ENCODE results near the gene ME3. TPM values are rescaled to one million over a fixed set of nuclear protein-coding genes. Genes with fewer than 3 reads are reported as not detected.

The ME3 gene
- polyA plus RNA-seq, 1 donor from 2014 or later: not detected

DNA sequence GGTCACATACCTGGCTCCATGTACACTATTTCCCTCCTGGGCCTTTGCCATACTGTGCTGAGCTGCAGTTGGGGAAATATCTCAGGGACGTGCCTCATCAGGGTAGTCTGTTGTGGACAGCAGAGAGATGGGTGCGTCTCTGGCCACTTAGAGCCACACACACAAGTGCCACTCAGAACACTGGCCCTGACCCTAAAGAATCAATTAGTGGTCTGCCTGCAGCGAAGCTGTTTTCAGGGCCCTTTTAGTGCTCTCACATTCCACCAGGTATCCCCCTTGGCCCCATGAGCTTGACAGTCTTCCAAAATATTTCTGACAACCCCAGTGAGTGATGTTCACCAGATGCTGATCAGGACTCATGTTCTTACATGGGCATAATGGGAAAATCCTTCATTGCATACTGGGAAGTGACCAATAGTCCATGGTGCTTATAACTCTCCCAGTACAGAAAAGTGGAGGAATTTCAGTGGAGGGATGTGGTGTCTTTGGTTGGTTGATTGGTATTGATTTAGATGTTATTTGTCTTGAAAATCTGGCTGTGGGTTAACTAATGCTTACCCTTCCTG lies 66.1 kb downstream of the ME3 start:
- Mint-ChIP-seq H3K9me3 (no peaks in the 10 kb centered on the region), H3K27me3 (no peaks in the 10 kb centered on the region), H3K4me3 (no peak overlapping the region), H3K36me3 (peaks cover 2% of the 10 kb centered on the region), H3K4me1 (no peaks in the 10 kb centered on the region), H3K27ac (no peak overlapping the region)

- no peak overlapping the region for H3K27ac Mint-ChIP-seq
- H3K9me3 Mint-ChIP-seq: peaks cover 0 to 5% (median 0%) of the 10 kb centered on the region in 3 donors
- no peak overlapping the region for H3K4me3 Mint-ChIP-seq
- peaks cover 4% of the 10 kb centered on the region for H3K27me3 Mint-ChIP-seq
- peaks cover 0 to 3% (median 0%) of the 10 kb centered on the region in 3 donors for H3K4me1 Mint-ChIP-seq
- H3K36me3 Mint-ChIP-seq: no peaks in the 10 kb centered on the region
These were observed 75.4 kb downstream of the ME3 start for GRCh38 chr11:86596861-86597586.

- Mint-ChIP-seq H3K4me1 (peaks cover 0 to 3% (median 0%) of the 10 kb centered on the region in 3 donors), H3K27me3 (peaks cover 4% of the 10 kb centered on the region), H3K9me3 (peaks cover 0 to 5% (median 0%) of the 10 kb centered on the region in 3 donors), H3K4me3 (no peak overlapping the region), H3K27ac (no peak overlapping the region), H3K36me3 (no peaks in the 10 kb centered on the region)
These were observed 76.5 kb downstream of the ME3 start for GRCh38 chr11:86595955-86596354.

DNA sequence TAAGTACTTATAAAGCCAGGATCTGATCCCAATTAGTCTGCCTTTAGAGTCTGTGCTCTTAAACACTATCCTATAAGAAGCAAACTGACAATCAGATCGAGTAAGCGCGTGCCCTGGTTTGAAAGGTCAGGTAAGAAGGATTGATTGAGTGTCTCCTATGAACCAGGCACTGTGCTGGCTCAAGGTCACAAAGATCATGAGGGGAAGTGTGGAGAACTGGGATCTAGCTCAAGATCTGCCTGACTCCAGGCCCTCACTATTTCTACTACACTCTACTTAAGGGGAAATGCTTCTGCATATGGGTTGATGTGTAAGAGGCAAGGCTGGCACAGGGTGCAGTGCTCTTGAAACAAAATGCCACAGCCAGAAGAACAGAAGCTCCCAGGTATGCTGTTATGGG lies 77.0 kb downstream of the ME3 start:
- no peak overlapping the region for H3K4me3 Mint-ChIP-seq
- peaks cover 0 to 3% (median 0%) of the 10 kb centered on the region in 3 donors for H3K4me1 Mint-ChIP-seq
- H3K36me3 Mint-ChIP-seq: no peaks in the 10 kb centered on the region
- peaks cover 0 to 5% (median 0%) of the 10 kb centered on the region in 3 donors for H3K9me3 Mint-ChIP-seq
- H3K27ac Mint-ChIP-seq: peak overlapping the region in 1 of 3 donors; percentile 19
- H3K27me3 Mint-ChIP-seq: peaks cover 4% of the 10 kb centered on the region

GRCh38 chr11:86594746-86595145 lies 77.7 kb downstream of the ME3 start:
- Mint-ChIP-seq H3K4me3 (no peak overlapping the region), H3K36me3 (no peaks in the 10 kb centered on the region), H3K27me3 (peaks cover 4% of the 10 kb centered on the region), H3K9me3 (peaks cover 0 to 5% (median 0%) of the 10 kb centered on the region in 3 donors), H3K4me1 (peaks cover 0 to 3% (median 0%) of the 10 kb centered on the region in 3 donors), H3K27ac (no peak overlapping the region)

GRCh38 chr11:86593833-86594232 lies 78.6 kb downstream of the ME3 start:
- H3K4me3 Mint-ChIP-seq: no peak overlapping the region
- H3K36me3 Mint-ChIP-seq: no peaks in the 10 kb centered on the region
- H3K27me3 Mint-ChIP-seq: peaks cover 4% of the 10 kb centered on the region
- peaks cover 0 to 3% (median 0%) of the 10 kb centered on the region in 3 donors for H3K4me1 Mint-ChIP-seq
- peaks cover 0 to 5% (median 0%) of the 10 kb centered on the region in 3 donors for H3K9me3 Mint-ChIP-seq
- no peak overlapping the region for H3K27ac Mint-ChIP-seq

- Mint-ChIP-seq H3K36me3 (no peaks in the 10 kb centered on the region), H3K27ac (no peak overlapping the region), H3K4me3 (no peak overlapping the region), H3K9me3 (peaks cover 0 to 3% (median 0%) of the 10 kb centered on the region in 3 donors), H3K4me1 (peaks cover 0 to 3% (median 0%) of the 10 kb centered on the region in 3 donors), H3K27me3 (peaks cover 3% of the 10 kb centered on the region)
These were observed 79.6 kb downstream of the ME3 start for GRCh38 chr11:86592659-86593451.

- Mint-ChIP-seq H3K9me3 (peaks cover 0 to 2% (median 0%) of the 10 kb centered on the region in 3 donors), H3K4me1 (peaks cover 0 to 3% (median 0%) of the 10 kb centered on the region in 3 donors), H3K27ac (no peak overlapping the region), H3K27me3 (peaks cover 2% of the 10 kb centered on the region), H3K36me3 (no peaks in the 10 kb centered on the region), H3K4me3 (no peak overlapping the region)
These were observed 80.3 kb downstream of the ME3 start for GRCh38 chr11:86592047-86592591.

- Mint-ChIP-seq H3K27me3 (no peaks in the 10 kb centered on the region), H3K4me1 (peaks cover 0 to 3% (median 0%) of the 10 kb centered on the region in 3 donors), H3K9me3 (no peaks in the 10 kb centered on the region), H3K4me3 (no peak overlapping the region), H3K27ac (no peak overlapping the region), H3K36me3 (no peaks in the 10 kb centered on the region)
These were observed 80.8 kb downstream of the ME3 start for GRCh38 chr11:86591631-86592030.

GRCh38 chr11:86589856-86590589 lies 82.4 kb downstream of the ME3 start:
- Mint-ChIP-seq H3K4me1 (peaks cover 0 to 3% (median 0%) of the 10 kb centered on the region in 3 donors), H3K4me3 (no peak overlapping the region), H3K27ac (no peak overlapping the region), H3K36me3 (no peaks in the 10 kb centered on the region), H3K27me3 (no peaks in the 10 kb centered on the region), H3K9me3 (no peaks in the 10 kb centered on the region)

DNA sequence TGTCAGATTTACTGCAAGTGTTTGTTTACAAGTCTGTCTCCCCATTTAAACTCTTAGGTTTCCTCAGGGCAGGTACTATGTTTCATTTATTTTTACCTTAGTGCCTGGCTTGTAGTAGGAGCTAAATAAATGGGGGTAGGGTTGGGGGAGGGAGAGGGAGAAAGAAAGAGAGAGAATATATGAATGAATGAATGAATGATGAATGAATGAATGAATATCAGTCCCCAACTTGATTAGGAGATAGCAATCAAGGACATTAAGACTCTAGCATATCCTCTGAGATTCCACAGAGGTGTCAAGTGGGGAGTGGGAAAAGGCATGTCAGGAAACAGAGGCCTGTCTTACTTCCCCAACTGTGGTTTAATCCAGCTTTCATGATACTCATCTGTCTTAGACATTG lies 83.2 kb downstream of the ME3 start:
- peaks cover 0 to 3% (median 0%) of the 10 kb centered on the region in 3 donors for H3K4me1 Mint-ChIP-seq
- H3K27ac Mint-ChIP-seq: no peak overlapping the region
- no peaks in the 10 kb centered on the region for H3K36me3 Mint-ChIP-seq
- H3K9me3 Mint-ChIP-seq: no peaks in the 10 kb centered on the region
- no peak overlapping the region for H3K4me3 Mint-ChIP-seq
- H3K27me3 Mint-ChIP-seq: no peaks in the 10 kb centered on the region

GRCh38 chr11:86588566-86589090 lies 83.8 kb downstream of the ME3 start:
- no peaks in the 10 kb centered on the region for H3K36me3 Mint-ChIP-seq
- no peak overlapping the region for H3K4me3 Mint-ChIP-seq
- H3K27ac Mint-ChIP-seq: no peak overlapping the region

GRCh38 chr11:86587264-86588193 lies 84.9 kb downstream of the ME3 start:
- Mint-ChIP-seq H3K27me3 (no peaks in the 10 kb centered on the region), H3K27ac (no peak overlapping the region), H3K4me3 (no peak overlapping the region), H3K9me3 (no peaks in the 10 kb centered on the region), H3K36me3 (no peaks in the 10 kb centered on the region), H3K4me1 (no peaks in the 10 kb centered on the region)

More at GRCh38 chr11:86588566-86589090, 83.8 kb downstream of the ME3 start:
- Mint-ChIP-seq H3K27me3 (no peaks in the 10 kb centered on the region), H3K9me3 (no peaks in the 10 kb centered on the region), H3K4me1 (peaks cover 0 to 3% (median 0%) of the 10 kb centered on the region in 3 donors)
